HG02884 (cell line): Measurements from ENCODE around the gene CDC42BPA.

Source experiments
- ATAC-seq: cut with Tn5 transposase; IDR thresholded peaks from one replicate; pipeline ENCODE4 v1.9.1; 2021; ENCODE audit warnings: mild to moderate bottlenecking, moderate library complexity; ENCODE audit not compliant: unreplicated experiment

Gene CDC42BPA

DNA sequence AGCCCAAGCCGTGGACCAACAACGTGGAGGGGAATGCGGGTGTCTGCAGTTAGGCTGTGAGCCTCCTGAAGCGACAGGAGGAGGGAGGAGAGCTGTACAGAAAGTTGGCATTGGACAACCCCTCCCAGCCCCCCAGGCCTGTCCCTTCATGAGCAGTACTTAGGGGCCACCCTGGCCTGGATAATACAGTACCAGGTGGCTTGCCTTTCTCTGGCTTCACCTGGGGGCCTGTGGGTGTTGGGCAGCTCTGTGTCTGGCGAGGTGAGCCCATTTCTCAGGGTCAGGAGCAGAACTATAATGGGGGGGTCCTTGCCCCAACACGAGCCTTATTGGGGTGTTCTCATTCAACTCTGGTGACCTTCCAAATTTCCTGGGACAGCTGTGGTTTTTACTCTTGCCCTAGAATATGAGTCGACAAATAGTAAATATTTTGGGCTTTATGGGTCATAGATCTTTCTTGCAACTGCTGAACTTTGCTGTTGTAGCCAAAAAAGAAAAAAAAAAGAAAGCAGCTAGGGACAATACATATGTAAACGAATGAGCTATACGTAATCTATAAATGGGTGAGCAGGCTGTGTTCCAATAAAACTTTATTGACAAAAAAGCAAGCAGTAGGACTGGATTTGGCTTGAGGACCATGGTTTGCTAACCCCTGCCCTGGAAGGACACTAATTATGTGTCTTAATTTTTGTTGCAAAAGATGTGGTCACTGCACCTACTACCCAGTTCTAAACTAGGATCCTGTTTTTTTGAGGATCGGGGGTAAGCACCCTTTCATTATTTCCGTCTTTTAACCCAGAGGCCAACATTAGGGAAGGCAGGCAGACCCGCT lies 366.8 kb downstream of the CDC42BPA start:
- no peak for ATAC-seq

DNA sequence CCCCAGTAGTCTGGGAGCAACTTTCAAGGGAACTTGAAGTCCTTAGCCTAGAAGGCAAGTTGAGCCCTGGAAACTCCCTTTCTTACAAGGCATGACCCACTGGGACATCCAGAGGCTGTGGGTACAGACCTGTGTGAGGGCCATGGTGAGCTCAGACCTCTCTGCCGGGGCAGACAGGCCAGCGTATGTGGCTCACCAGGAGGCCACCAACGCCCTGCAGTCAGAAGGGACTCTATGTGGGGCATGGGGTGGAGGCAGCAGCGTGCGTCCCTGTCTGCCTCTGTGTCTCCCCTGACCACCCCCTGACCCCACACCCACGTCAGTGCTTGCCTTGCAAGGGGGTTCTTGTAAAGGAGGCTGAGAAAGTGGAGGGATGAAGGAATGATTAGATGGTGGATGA lies 367.4 kb downstream of the CDC42BPA start:
- ATAC-seq: no peak

GRCh38 chr1:226950316-226950715 lies 368.0 kb downstream of the CDC42BPA start:
- ATAC-seq: no peak

- no peak for ATAC-seq
Measured at GRCh38 chr1:226949401-226949800, 368.9 kb downstream of the CDC42BPA start.

DNA sequence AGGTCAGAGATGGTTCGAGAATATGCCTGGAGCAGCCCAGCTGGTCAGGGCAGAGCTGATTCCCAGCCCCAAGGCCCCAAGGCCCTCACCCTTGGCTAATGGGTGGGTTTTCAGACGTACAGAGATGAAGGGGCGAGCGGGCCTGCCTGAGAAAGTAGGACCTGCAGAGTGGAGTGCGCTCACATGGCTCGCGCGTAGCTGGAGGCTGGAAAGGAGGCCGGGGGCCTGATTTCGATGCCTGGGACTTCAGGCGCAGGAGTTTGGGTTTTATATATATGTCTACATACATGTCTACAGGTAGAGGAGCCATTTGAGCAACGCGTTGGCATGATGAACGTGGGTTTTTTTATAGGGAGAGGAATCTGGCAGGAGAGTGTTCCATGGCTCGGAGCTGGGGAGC lies 369.3 kb downstream of the CDC42BPA start:
- ATAC-seq: no peak

DNA sequence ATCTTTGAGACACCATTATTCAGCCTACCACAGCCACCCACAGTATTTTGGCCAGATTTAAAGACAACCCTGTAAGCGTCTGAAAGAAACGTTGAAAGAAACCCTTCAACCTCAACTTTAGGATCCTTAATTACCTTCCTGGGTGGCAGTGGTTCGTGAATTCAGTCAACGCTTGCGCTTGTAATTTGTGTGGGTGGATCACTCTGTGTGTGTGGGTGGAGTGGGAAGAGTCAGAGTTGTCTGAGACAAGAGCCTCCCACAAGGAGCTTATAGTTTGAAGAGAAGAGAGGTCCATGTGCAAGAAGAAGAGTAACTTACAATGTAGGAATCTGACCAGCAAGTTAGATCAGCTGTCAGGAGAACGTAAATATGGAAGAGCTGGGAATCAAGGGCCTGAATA lies 369.8 kb downstream of the CDC42BPA start:
- no peak for ATAC-seq

GRCh38 chr1:226948051-226948450 lies 370.2 kb downstream of the CDC42BPA start:
- ATAC-seq: no peak

- no peak for ATAC-seq
Measured at GRCh38 chr1:226946841-226947240, 371.5 kb downstream of the CDC42BPA start.

DNA sequence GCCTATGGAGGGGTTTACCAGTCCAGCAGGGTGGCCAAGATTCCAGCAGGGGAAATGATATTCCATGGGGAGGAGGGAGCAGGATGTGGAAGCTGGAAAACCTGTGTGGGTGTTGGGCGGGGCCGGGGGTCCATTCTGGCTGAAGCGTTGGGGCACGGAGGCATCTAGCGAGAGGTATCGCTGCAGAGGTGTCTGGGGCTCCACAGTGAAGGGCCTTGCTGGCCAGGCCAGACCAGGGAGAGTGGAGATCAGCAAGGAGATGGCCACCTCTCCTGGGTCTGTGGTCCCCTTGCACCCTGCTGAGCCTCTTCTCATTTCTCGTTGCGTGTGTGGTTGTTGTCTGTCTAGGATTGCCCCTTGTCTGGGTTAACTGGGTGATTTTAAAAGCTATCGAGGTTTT lies 372.0 kb downstream of the CDC42BPA start:
- no peak for ATAC-seq

- no peak for ATAC-seq
Measured at GRCh38 chr1:226945858-226946245, 372.4 kb downstream of the CDC42BPA start.

DNA sequence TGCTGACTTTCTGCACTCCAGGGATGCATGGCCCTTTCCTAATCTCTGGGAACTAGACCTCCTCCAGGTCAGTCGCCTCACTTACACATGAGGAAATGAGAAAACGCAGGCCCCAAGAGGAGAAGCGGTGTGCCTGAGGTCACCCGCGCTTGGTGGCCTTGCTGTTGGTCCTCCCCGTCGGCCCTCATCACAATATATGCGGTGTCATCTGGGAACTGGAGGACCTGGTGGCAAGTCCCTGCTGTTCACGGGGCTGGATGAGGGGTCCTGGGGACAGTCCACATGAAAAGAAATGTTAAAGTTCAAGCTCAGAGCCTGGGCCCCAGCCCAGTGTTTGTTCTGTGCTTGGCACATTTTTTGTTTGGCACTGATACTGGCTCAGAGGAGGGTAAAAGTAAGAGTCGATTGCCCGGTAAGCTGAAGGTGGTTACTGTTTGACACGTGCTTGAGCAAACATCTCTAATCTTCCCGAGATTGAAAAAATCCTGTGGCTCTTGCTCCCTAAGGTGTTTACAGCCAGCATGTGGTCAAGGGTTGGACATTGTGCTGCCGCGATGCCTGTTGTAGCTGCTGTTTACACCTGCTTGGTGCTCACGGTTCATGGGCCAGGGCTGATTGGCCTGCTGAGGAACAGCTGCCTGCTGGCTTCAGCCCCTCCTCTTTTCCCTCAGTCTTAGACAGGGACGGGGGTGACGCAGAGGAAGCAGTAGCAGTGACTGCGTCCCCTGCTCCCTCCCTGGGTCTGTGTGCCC lies 373.0 kb downstream of the CDC42BPA start:
- no peak for ATAC-seq

- no peak for ATAC-seq
Measured at GRCh38 chr1:226943927-226944326, 374.4 kb downstream of the CDC42BPA start.

DNA sequence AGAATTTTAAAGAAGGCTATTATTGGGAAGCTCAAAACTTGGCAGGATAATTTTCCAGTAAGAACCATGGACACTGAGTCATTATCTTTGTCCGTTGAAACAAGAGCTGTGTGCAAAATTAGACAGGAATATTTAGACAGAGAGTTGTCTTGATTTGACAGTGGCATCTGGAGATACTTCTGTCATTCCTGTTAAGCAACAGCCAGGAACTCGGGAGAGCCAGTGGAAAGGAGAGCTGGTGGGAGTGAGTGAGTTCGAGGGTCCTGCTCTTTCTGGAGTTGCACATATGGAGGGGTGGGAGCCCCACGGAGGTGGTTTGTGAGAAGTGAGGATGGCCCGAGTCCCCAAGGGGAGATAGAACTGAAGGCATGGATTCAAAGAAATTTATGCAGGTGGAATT lies 375.1 kb downstream of the CDC42BPA start:
- no peak for ATAC-seq

DNA sequence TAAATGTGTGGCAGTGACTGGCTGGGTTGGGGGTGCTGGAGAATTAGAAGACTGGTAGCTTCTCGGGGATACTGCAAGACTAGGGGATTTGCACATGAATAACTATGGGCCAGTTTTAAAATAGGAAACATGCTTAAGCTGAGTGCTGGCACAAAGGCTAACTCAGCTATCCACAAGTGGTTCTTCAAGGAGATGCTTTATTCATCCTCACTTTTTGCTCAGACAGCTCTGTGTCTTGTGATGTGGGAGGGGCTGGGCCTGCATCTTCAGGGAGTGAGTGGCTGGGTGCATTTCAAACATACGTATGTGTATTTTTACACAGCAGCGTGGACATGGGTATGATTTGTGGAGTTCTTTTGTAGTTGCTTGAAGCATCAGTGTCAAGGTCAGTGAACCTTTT lies 375.9 kb downstream of the CDC42BPA start:
- no peak for ATAC-seq

GRCh38 chr1:226940806-226941067 lies 377.6 kb downstream of the CDC42BPA start:
- ATAC-seq: no peak

- peak; percentile 94 for ATAC-seq
Measured at GRCh38 chr1:226940029-226940805, 378.1 kb downstream of the CDC42BPA start, which contains the start of gene COQ8A. COQ8A (plus strand) TSS chr1:226940294; CDS start chr1:226961386, 21,092 bp downstream.
